Glomerular endothelial cell (primary cell): ENCODE results near the gene CPED1. TPM values are rescaled to one million over a fixed set of nuclear protein-coding genes. Genes with fewer than 3 reads are reported as not detected.
"Not testable (repeated sequence)": the region's sequence is repeated elsewhere in the genome, so short reads cannot be mapped to it uniquely, and the experiment has no call there.

ENCODE experiments used
- DNase-seq: peaks from one replicate; pipeline ENCODE4 v3.0.0-alpha.2; 2011; ENCODE audit warnings: low read depth, low spot score; ENCODE audit errors: extremely low read depth
- total RNA-seq: library from RNA; depleted of rRNA; stranded (reverse); fragments of >200 nt; gene quantifications from 2 replicates; pipeline ENCODE4 v1.2.3, GENCODE V29; 2015

The CPED1 gene
- total RNA-seq, 1 donor from 2014 or later: 2.3 TPM

DNA sequence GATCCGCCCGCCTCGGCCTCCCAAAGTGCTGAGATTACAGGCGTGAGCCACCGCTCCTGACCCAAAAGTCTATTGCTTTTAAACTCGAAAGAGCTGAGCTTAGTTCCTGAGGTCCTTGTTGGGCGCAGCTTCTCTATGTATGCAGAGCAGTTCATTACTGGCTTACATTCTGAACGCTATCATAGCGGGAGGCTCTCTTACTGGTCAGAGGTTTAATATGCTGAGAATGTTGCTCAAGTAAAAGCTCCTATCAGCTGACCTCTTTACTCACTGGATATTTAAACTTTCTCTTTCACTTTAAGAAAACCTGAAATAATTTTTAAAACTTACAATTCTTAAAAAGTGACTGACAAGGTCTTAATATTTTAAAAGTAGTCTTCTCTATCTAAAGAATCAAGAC is 179.5 kb downstream of the CPED1 start:
- DNase-seq: no peak

GRCh38 chr7:121169469-121169868 is 181.0 kb downstream of the CPED1 start:
- DNase-seq: no peak

DNA sequence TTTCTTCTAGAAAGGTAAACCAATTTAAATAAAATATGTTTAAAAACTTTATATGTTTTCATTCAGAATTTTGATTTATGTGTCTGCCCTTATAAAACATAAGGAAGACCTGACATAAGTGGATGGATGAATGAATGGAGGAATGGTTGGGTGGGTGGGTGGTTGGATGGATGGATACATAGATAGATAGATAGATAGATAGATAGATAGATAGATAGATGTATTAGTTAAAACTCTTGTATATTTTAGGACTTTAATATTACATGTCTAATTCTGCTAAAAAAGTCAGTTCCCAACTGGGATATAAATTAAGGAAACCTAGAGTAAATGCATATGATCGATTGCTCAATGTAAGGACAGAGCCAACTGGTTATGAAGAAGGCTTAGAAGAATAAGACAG is 184.0 kb downstream of the CPED1 start:
- no peak for DNase-seq

GRCh38 chr7:121175826-121176225 is 187.3 kb downstream of the CPED1 start:
- no peak for DNase-seq

- no peak for DNase-seq
These were observed 189.9 kb downstream of the CPED1 start for GRCh38 chr7:121178452-121178851.

DNA sequence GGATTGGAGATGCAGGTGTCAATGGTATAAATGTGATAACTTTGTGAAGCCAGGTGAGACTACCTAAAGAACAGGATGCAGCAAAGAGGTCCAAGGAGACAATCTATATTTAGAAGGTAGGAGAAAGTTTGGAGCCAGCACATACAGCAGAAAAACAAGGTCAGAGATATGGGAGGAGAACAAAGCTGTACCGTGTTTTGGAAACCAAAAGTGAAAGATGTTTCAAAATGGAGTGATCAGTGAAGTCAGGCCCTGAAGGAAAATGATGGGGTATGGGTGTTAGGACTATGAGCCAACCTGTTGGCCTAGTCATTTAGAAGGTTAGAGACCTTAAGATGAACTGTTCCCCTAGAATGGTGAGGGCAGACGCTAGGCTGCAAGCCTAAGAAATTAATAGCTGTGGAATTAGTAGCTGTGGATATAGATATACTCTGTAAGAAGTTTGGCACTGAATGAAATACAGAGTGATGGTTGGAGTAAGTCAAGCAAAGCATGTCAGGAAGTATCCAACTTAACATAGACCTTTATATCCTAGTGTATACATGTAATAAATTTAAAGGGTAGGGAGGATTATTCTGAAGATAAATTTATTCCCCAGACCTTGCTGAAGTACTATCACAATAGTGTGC is 190.5 kb downstream of the CPED1 start:
- DNase-seq: no peak

DNA sequence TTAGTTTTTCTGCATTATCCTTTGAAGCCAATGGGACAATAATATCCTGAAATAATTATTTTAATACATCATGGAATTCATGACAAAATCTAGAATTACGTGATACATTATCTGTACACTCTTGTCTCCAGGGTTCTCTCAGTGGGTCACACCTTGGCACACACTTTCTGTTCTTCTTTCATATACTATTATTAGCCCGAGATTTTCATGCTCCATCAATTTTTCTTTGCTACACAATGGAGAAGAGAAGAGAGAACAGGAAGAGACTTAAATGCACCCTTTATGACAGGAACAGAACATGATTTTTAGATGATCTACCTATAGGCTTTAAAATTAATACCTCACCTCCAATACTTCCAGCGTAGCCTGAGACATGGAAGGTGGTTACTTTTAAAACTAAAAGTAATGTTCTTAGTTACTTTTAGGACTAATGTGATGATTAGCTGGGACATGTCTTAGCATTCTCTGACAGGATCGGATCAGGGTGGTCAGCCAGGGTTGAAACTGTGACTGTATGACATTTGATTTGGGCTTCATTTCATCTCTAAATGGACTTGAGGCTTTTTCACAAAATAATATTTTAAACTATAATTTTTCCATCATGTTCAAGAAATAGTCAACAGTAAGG is 192.0 kb downstream of the CPED1 start:
- no peak for DNase-seq

- no peak for DNase-seq
These were observed 192.8 kb downstream of the CPED1 start for GRCh38 chr7:121181357-121181756.

DNA sequence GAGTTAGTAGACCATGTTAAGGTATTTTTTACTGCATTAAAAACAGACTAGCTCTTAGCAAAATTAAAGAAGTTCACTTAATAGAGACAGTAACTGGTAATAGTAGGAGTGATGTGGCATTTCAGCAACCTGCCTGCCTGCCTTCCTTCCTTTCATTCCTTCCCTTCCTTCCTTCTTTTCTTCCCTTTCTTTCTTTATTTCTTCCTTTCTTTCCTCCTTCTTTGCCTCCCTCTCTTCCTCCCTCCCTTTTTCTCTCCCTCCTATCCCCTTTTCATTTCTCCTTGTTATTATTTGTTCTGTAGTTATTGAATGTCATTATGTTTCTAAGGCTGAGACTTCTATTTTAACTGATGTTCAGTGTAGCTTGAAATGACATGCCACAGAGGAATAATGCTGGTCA is 193.8 kb downstream of the CPED1 start:
- no peak for DNase-seq

- DNase-seq: no peak
These were observed 194.4 kb downstream of the CPED1 start for GRCh38 chr7:121182902-121183301.

- not testable (repeated sequence) for DNase-seq
These were observed 195.4 kb downstream of the CPED1 start for GRCh38 chr7:121183883-121184282.

- no peak for DNase-seq
These were observed 198.2 kb downstream of the CPED1 start for GRCh38 chr7:121186746-121187145.

DNA sequence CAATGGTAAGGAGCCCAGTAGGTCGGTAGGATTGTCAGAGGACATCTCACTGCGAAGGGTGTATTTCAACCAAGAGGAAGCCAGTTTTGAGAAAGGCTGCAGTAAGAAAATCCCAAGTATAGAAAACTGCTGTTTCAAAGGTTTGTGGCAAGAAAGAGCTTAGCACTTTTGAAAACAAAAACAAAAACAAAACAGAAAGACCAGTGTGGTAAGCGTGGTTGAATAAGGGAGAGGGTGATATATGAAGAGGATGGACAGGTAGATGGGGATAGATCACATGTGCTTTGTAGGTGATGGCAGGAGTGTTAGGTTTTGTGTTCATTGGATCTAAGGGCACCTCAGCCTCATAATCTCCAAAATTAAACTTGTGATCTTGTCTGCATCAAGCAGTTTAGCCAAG is 198.7 kb downstream of the CPED1 start:
- DNase-seq: no peak

DNA sequence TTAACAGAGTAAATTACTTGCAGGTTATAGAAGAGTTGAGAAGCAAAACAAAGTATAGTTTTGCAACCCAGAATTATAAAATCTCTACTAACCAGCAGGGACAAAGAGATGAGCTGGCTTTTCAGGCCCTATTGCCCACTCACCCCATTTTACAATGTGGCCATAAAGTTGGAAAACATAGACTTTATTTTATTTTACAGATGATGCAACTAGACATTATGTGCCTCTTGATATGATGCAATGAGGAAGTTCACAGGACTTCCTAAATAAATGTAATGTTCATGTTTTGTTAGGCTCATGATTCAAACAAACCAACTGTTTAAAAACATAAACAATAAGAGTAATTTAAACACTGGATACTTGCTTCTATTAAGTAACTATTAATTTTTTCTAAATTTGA is 199.2 kb downstream of the CPED1 start:
- no peak for DNase-seq

- no peak for DNase-seq
These were observed 204.3 kb downstream of the CPED1 start for GRCh38 chr7:121192834-121193233.

DNA sequence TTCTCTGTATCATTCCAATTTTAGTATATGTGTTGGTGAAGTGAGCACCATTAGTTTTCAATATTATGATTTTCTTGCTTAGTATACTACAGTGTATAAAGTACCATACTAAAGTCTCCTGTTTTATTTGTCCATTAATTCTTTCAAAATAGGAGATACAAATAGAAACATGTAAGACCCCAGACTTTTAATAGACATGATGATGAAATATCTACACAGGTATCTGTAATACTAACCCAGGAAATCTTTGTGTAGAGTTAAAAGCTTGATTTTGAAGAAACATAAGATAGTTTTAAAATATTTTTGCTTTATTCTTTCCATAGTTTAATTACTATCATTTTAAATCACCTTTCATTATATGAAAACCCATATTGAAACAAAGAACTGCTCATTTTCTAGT is 206.5 kb downstream of the CPED1 start:
- no peak for DNase-seq

- no peak for DNase-seq
These were observed 207.4 kb downstream of the CPED1 start for GRCh38 chr7:121195874-121196273.

GRCh38 chr7:121196286-121196685 is 207.8 kb downstream of the CPED1 start:
- no peak for DNase-seq

DNA sequence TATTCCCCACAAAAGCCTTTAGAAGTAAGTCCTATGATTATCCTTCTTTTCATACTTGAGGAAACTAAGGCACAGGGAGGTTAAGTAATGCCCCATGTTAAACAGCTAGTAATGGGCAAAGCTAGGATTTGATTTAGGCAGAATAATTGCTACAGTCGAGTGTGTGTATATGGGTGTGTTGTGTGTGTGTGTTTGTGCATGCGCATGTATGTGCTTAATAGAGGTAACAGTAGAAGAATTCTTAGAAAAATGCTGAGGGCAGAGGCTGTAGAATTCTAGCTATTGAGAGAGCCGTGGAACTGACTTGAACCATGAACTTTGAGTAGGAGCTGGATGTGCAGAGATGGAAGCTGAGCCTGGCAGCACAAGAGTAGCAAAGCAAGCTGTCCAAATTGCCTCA is 208.9 kb downstream of the CPED1 start:
- no peak for DNase-seq

DNA sequence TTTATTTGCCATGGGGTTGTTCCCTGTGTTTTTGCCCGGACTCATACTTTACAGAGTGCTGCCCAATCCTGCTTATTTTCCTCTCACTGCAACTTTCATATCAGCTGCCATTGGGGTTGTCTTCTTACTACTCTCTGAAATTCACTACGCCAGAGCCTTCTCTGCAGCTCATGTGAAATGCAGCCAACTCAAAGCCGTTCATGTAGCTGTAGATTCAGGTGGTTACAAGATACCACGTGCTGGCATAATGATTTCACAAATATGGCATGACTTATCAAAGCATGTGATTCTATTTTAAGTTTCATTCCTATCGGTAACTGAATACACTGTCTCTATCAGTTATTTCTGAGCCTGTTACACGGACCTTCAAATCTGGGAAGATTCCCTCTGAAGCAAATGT is 210.0 kb downstream of the CPED1 start:
- DNase-seq: no peak

GRCh38 chr7:121202125-121202524 is 213.6 kb downstream of the CPED1 start:
- no peak for DNase-seq

DNA sequence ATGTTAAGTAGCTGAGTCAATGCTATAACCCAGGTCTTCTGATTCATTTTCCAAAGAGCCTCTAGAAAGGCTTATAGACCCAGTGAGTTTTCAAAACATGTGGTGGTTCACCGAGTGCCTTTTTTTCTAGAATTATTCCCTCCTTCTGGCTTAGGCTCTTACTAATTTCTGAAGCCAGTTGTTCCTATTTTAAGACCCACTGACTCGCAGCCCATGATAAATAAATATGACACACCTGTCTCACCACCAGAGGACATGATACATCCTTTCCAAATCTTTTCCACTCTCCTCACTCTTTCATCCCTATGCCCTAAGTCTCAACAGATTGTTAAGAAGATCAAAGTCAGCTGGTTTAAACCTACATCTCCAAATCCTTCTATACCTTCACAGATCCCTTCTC is 214.3 kb downstream of the CPED1 start:
- no peak for DNase-seq

- no peak for DNase-seq
These were observed 216.0 kb downstream of the CPED1 start for GRCh38 chr7:121204537-121204936.
